Calu3 (cell line): ENCODE results near the gene AK8. TPM values are rescaled to one million over a fixed set of nuclear protein-coding genes. Genes with fewer than 3 reads are reported as not detected.

Experiments
- BruUV-seq: library from RNA; stranded (reverse); fragments of 400-500 nt; replicated peaks from 2 replicates; lab custom pipeline; 2021; lab: Mats Ljungman, UMichigan
- CTCF ChIA-PET: fragments of 300-600 bp; sonication (Branson Sonifier 250); formaldehyde crosslinking; loops from one replicate; lab custom pipeline; 2022; ENCODE audit warnings: antibody characterized with exemption; lab: Charles Lee
- DNase-seq: peaks from one replicate; pipeline ENCODE4 v3.0.0; 2022
- H3K27ac Mint-ChIP-seq: one replicate; pipeline ENCODE4 v1.8.0; 2022; ENCODE audit warnings: mixed read lengths; ENCODE audit not compliant: unreplicated experiment
- H3K27me3 Mint-ChIP-seq: one replicate; pipeline ENCODE4 v1.8.0; 2022; ENCODE audit warnings: mixed read lengths; ENCODE audit not compliant: unreplicated experiment
- H3K36me3 Mint-ChIP-seq: one replicate; pipeline ENCODE4 v1.8.0; 2022; ENCODE audit warnings: mild to moderate bottlenecking, moderate library complexity, mixed read lengths; ENCODE audit not compliant: insufficient read depth, unreplicated experiment
- H3K4me1 Mint-ChIP-seq: one replicate; pipeline ENCODE4 v1.8.0; 2022; ENCODE audit warnings: mild to moderate bottlenecking, low read depth, mixed read lengths; ENCODE audit not compliant: unreplicated experiment
- H3K4me3 Mint-ChIP-seq: one replicate; pipeline ENCODE4 v1.8.0; 2022; ENCODE audit warnings: mild to moderate bottlenecking, low read depth, moderate library complexity, mixed read lengths; ENCODE audit not compliant: unreplicated experiment
- H3K9me3 Mint-ChIP-seq: one replicate; pipeline ENCODE4 v1.8.0; 2022; ENCODE audit warnings: low read depth, mixed read lengths; ENCODE audit not compliant: unreplicated experiment
- intact Hi-C: fragments of 100-400 bp; cut with micrococcal nuclease; formaldehyde crosslinking; loops from one replicate; pipeline ENCODE4 v1.10.0; 2022; ENCODE audit not compliant: unreplicated experiment
- total RNA-seq: library from RNA; stranded (reverse); gene quantifications from 2 replicates; pipeline ENCODE4 v1.2.3, GENCODE V29; 2022
- TF ChIP-seq, protein P1 (sequence below): fragments of 200-600 bp; IDR thresholded peaks from one replicate; pipeline ENCODE4 v1.8.0; 2022; ENCODE audit warnings: antibody characterized with exemption; ENCODE audit not compliant: unreplicated experiment

The AK8 gene
- total RNA-seq, 1 experiment from 2014 or later: 1.4 TPM

DNA sequence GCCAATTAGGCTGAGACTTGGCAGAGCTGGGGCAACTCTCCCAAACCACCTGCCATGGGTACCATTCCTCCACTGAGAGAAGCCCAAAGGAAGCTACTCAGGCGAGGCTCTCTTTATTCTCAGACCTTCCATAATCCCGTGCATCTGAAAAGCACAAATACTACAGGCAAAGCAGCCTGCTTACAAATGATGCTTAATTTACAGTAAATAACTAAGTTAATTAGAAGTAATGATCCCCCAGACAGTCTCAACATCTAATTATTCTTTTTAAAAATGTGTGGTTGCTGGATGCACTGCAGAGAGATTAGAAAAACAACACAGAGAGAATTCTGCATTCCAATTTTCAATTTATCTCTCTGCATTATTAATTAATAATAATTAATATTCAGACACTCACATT, 53.1 kb downstream of the AK8 start:
- TF ChIP-seq, protein P1, sequence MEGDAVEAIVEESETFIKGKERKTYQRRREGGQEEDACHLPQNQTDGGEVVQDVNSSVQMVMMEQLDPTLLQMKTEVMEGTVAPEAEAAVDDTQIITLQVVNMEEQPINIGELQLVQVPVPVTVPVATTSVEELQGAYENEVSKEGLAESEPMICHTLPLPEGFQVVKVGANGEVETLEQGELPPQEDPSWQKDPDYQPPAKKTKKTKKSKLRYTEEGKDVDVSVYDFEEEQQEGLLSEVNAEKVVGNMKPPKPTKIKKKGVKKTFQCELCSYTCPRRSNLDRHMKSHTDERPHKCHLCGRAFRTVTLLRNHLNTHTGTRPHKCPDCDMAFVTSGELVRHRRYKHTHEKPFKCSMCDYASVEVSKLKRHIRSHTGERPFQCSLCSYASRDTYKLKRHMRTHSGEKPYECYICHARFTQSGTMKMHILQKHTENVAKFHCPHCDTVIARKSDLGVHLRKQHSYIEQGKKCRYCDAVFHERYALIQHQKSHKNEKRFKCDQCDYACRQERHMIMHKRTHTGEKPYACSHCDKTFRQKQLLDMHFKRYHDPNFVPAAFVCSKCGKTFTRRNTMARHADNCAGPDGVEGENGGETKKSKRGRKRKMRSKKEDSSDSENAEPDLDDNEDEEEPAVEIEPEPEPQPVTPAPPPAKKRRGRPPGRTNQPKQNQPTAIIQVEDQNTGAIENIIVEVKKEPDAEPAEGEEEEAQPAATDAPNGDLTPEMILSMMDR: no peak
- no peak overlapping the region for H3K4me3 Mint-ChIP-seq
- CTCF ChIA-PET: no interaction called here
- H3K27me3 Mint-ChIP-seq: no peaks in the 10 kb centered on the region
- H3K36me3 Mint-ChIP-seq: no peaks in the 10 kb centered on the region
- no peaks in the 10 kb centered on the region for H3K4me1 Mint-ChIP-seq
- intact Hi-C loops: no loop called here
- no peaks in the 10 kb centered on the region for H3K9me3 Mint-ChIP-seq
- BruUV-seq: no TSS peak
- H3K27ac Mint-ChIP-seq: no peak overlapping the region
- DNase-seq: no peak

DNA sequence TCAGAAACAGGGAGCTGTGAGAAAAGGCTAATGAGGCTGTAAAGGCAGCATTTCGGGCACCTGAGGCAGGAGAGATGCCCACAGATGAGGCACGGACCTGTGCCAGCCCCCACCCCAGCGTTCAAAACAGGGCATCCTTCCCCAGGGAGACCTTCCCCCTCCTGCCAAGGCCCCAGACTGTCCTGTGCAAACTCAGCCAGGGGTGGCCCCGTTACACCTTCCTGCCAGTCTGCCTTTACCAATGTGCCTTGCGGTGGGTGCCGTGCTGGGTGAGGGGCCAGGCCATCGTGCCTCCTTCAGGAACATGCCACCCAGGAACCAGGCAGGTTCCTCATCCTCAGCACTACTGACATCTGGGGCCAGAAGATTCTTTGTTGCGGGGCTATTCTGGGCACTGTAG, 53.9 kb downstream of the AK8 start:
- no peak overlapping the region for H3K4me3 Mint-ChIP-seq
- CTCF ChIA-PET: no interaction called here
- intact Hi-C loops: no loop called here
- H3K9me3 Mint-ChIP-seq: no peaks in the 10 kb centered on the region
- H3K4me1 Mint-ChIP-seq: no peaks in the 10 kb centered on the region
- no peak overlapping the region for H3K27ac Mint-ChIP-seq
- BruUV-seq: no TSS peak
- no peak for DNase-seq
- no peaks in the 10 kb centered on the region for H3K27me3 Mint-ChIP-seq
- TF ChIP-seq, protein P1: no peak
- no peaks in the 10 kb centered on the region for H3K36me3 Mint-ChIP-seq

DNA sequence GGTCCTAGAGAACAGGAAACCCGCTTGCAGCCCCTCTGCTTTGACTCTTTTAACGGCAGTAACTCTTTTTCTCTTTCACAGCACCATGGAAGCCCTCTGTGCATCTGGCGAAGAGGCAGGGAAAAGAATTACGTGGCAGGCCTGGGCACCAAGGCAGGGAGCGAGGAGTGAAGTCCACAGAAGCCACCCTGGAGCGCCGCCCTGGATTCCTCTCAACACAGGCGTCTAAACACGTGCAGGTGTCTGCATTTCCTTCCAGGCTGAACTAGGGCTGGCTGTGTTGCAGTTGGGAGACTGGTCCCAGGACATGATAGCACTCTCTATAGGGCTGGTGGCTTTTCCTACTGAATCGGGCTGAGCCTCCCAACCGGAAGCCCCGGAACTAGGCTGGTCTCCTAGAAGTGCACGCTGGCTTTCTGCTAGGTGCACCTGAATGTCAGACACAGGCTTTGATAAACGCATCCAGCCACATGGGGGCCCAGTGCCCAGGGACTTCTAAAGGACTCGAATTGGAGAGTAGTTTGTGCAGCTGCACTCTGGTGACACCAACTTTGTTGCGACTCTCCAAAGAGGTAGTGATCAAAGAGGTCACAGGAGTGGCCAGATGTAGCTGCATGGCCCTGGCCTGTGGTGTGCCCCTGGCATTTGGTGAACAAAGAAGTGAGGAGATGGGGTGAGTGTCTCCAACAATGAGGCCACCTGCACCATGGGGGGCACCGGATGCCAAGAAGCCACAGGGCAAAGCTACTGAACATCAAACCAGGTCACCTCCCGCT, 54.5 kb downstream of the AK8 start:
- intact Hi-C loops: no loop called here
- no peak overlapping the region for H3K4me3 Mint-ChIP-seq
- no peak overlapping the region for H3K27ac Mint-ChIP-seq
- no peaks in the 10 kb centered on the region for H3K9me3 Mint-ChIP-seq
- no peaks in the 10 kb centered on the region for H3K36me3 Mint-ChIP-seq
- H3K27me3 Mint-ChIP-seq: peaks cover 4% of the 10 kb centered on the region
- BruUV-seq: no TSS peak
- TF ChIP-seq, protein P1: no peak
- no peak for DNase-seq
- CTCF ChIA-PET: interaction anchor here (0.6 kb wide), 1 partner anchor 274 kb away, joined by 3 read pairs; no protein-coding TSS in a partner anchor
- no peaks in the 10 kb centered on the region for H3K4me1 Mint-ChIP-seq

DNA sequence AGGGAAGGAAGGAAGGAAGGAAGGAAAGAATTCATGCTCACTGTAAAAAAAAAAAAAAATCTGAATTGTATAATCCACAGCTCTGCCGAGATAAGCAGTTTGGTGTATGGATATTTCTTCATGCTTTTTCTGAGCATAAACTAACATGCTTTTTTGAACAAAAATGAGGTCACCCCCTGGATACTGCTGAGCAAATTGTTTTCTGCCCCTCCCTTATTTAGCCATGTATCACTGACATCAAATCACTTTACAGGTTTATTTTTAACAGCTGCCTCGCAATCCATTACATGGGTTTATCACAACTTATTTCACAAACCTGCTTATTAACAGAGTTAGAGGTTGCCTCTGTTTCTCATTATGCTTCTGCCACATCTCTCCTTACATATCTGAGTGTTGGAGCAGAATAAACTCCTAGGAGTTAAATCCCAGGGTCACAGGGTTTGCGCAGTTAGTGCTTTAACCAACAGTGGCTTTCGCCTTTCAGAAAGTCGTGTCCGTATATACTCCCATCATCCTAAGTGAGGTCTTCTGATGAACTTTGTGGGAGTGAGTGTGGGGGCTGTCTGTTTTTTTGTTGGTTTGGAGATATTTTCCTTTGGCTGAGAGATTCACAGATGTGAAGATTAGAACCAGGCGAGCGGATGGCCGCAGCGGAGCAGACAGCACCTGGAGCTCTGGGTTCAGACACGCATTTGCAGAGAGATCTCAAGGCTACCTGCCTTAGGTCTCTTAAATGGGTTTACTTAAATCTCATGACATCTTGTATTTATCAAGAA, 57.7 kb downstream of the AK8 start:
- no TSS peak for BruUV-seq
- TF ChIP-seq, protein P1: no peak
- DNase-seq: no peak
- peaks cover 2% of the 10 kb centered on the region for H3K9me3 Mint-ChIP-seq
- no peaks in the 10 kb centered on the region for H3K4me1 Mint-ChIP-seq
- H3K27ac Mint-ChIP-seq: no peak overlapping the region
- intact Hi-C loops: no loop called here
- H3K27me3 Mint-ChIP-seq: peaks cover 30% of the 10 kb centered on the region
- H3K36me3 Mint-ChIP-seq: no peaks in the 10 kb centered on the region
- CTCF ChIA-PET: interaction anchor here (0.7 kb wide), 1 partner anchor 10 kb away, joined by 7 read pairs; no protein-coding TSS in a partner anchor
- no peak overlapping the region for H3K4me3 Mint-ChIP-seq
